ENCODE measurements around the gene ADAMTS7.
"Not testable (repeated sequence)": the region's sequence is repeated elsewhere in the genome, so short reads cannot be mapped to it uniquely, and the experiment has no call there.

ADAMTS7 gene

DNA sequence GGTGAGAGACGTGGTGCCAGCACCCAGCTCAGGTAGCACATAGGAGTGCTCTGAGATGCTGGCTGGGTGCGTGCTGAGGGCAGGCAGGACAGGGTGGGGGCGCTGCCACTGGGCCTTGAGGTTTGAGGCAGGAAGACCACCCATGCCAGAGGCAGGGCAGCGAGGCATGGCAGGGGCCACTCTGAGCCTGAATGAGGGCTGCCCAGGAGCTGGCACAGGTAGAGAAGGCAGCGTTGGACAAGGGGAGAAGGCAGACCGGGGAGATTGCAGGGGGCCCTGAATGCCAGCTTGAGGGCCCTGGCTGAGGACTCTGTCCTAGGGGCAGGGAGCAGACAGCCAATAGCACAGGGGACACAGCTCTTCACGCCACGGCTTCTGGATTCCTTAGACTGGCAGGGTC, 50.2 kb downstream of the ADAMTS7 start:
- Histone ChIP-seq H3K9me3 (ENCODE audit: control insufficient read depth, low read length) (no peaks in the 10 kb centered on the region), H3K27me3 (replicated peaks; ENCODE audit: control insufficient read depth, insufficient read depth, low read length, poor library complexity, severe bottlenecking) (no peaks in the 10 kb centered on the region), H3K4me1 (ENCODE audit: control insufficient read depth, insufficient read depth, low read length, poor library complexity, severe bottlenecking) (peaks cover 18% of the 10 kb centered on the region), H3K4me3 (ENCODE audit: insufficient read depth, low read depth, low read length, poor library complexity, severe bottlenecking) (no peak overlapping the region), H3K27ac (ENCODE audit: insufficient read depth, low read length, poor library complexity, severe bottlenecking) (no peak overlapping the region), H3K36me3 (ENCODE audit: control insufficient read depth, insufficient read depth, low read length) (no peaks in the 10 kb centered on the region)
- no peak for DNase-seq

- H3K9me3 ChIP-seq (ENCODE audit: control insufficient read depth, low read length); H3K27me3 ChIP-seq (replicated peaks; ENCODE audit: control insufficient read depth, insufficient read depth, low read length, poor library complexity, severe bottlenecking); H3K36me3 ChIP-seq (ENCODE audit: control insufficient read depth, insufficient read depth, low read length); DNase-seq; H3K4me3 ChIP-seq (ENCODE audit: insufficient read depth, low read depth, low read length, poor library complexity, severe bottlenecking); H3K27ac ChIP-seq (ENCODE audit: insufficient read depth, low read length, poor library complexity, severe bottlenecking): not testable (repeated sequence)
- H3K4me1 ChIP-seq (ENCODE audit: control insufficient read depth, insufficient read depth, low read length, poor library complexity, severe bottlenecking): peaks cover 18% of the 10 kb centered on the region
Measured at GRCh38 chr15:78760091-78760882, 51.0 kb downstream of the ADAMTS7 start.

GRCh38 chr15:78759361-78759998, 51.8 kb downstream of the ADAMTS7 start:
- H3K4me3 ChIP-seq (ENCODE audit: insufficient read depth, low read depth, low read length, poor library complexity, severe bottlenecking); H3K9me3 ChIP-seq (ENCODE audit: control insufficient read depth, low read length); DNase-seq; H3K27ac ChIP-seq (ENCODE audit: insufficient read depth, low read length, poor library complexity, severe bottlenecking); H3K36me3 ChIP-seq (ENCODE audit: control insufficient read depth, insufficient read depth, low read length); H3K27me3 ChIP-seq (replicated peaks; ENCODE audit: control insufficient read depth, insufficient read depth, low read length, poor library complexity, severe bottlenecking): not testable (repeated sequence)
- H3K4me1 ChIP-seq (ENCODE audit: control insufficient read depth, insufficient read depth, low read length, poor library complexity, severe bottlenecking): peaks cover 18% of the 10 kb centered on the region

DNA sequence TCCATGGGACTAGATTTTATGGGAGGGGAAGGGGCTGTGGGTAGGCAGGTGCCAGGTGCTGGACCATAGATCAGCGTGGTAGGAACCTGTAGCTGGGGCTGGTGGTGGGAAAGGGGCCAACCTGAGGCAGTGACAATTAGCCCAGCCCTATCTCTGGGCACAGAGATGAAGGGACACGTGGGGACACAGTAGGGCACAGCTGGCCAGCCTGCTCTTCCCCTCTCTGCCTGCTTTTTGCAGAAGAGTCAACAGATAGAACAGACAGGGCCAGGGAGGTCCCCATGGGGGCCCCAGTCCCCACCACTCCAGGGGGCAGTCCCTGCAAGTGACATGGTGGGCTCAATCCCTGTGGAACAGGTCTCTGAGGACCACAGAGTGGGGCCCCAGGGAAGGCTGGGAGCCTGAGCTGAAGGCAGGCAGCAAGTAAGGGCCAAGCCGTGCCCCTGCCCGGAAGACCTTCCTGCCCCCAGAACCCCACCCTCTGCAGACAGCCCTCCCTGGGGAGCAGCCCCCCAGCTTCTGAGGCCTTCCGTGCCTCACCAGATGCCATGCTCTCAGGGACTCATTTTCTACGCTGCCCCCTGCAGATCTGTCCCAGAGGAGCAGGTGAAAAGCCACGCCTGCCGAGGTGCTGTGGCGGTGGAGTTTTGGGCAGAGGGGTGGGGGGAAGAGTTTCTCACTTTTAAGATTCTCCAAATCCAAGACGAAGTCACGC, 52.6 kb downstream of the ADAMTS7 start:
- H3K36me3 ChIP-seq (ENCODE audit: control insufficient read depth, insufficient read depth, low read length); H3K27ac ChIP-seq (ENCODE audit: insufficient read depth, low read length, poor library complexity, severe bottlenecking); H3K4me3 ChIP-seq (ENCODE audit: insufficient read depth, low read depth, low read length, poor library complexity, severe bottlenecking); H3K9me3 ChIP-seq (ENCODE audit: control insufficient read depth, low read length); H3K27me3 ChIP-seq (replicated peaks; ENCODE audit: control insufficient read depth, insufficient read depth, low read length, poor library complexity, severe bottlenecking); DNase-seq: not testable (repeated sequence)
- peaks cover 18% of the 10 kb centered on the region for H3K4me1 ChIP-seq (ENCODE audit: control insufficient read depth, insufficient read depth, low read length, poor library complexity, severe bottlenecking)

GRCh38 chr15:78758084-78758483, 53.2 kb downstream of the ADAMTS7 start:
- not testable (repeated sequence) for H3K9me3 ChIP-seq (ENCODE audit: control insufficient read depth, low read length); H3K27ac ChIP-seq (ENCODE audit: insufficient read depth, low read length, poor library complexity, severe bottlenecking)
- H3K4me1 ChIP-seq (ENCODE audit: control insufficient read depth, insufficient read depth, low read length, poor library complexity, severe bottlenecking): peaks cover 18% of the 10 kb centered on the region

DNA sequence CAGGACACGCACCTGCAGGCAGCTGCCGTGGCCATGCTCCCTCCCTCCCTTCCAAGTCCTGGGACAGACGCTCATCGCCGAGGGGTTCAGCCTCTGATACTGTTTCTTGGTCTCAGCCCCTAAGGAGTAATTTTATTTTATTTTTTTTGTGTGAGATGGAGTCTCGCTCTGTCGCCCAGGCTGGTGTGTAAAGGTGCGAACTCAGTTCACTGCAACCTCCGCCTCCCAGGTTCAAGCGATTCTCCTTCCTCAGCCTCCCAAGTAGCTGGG, 53.7 kb downstream of the ADAMTS7 start:
- H3K27ac ChIP-seq (ENCODE audit: insufficient read depth, low read length, poor library complexity, severe bottlenecking): no peak overlapping the region
- H3K4me3 ChIP-seq (ENCODE audit: insufficient read depth, low read depth, low read length, poor library complexity, severe bottlenecking): no peak overlapping the region
- H3K9me3 ChIP-seq (ENCODE audit: control insufficient read depth, low read length): no peaks in the 10 kb centered on the region
- peaks cover 18% of the 10 kb centered on the region for H3K4me1 ChIP-seq (ENCODE audit: control insufficient read depth, insufficient read depth, low read length, poor library complexity, severe bottlenecking)
- H3K27me3 ChIP-seq (replicated peaks; ENCODE audit: control insufficient read depth, insufficient read depth, low read length, poor library complexity, severe bottlenecking): no peaks in the 10 kb centered on the region
- no peaks in the 10 kb centered on the region for H3K36me3 ChIP-seq (ENCODE audit: control insufficient read depth, insufficient read depth, low read length)
- DNase-seq: no peak

More at GRCh38 chr15:78758084-78758483, 53.2 kb downstream of the ADAMTS7 start:
- not testable (repeated sequence) for H3K36me3 ChIP-seq (ENCODE audit: control insufficient read depth, insufficient read depth, low read length); DNase-seq; H3K27me3 ChIP-seq (replicated peaks; ENCODE audit: control insufficient read depth, insufficient read depth, low read length, poor library complexity, severe bottlenecking); H3K4me3 ChIP-seq (ENCODE audit: insufficient read depth, low read depth, low read length, poor library complexity, severe bottlenecking)

DNA sequence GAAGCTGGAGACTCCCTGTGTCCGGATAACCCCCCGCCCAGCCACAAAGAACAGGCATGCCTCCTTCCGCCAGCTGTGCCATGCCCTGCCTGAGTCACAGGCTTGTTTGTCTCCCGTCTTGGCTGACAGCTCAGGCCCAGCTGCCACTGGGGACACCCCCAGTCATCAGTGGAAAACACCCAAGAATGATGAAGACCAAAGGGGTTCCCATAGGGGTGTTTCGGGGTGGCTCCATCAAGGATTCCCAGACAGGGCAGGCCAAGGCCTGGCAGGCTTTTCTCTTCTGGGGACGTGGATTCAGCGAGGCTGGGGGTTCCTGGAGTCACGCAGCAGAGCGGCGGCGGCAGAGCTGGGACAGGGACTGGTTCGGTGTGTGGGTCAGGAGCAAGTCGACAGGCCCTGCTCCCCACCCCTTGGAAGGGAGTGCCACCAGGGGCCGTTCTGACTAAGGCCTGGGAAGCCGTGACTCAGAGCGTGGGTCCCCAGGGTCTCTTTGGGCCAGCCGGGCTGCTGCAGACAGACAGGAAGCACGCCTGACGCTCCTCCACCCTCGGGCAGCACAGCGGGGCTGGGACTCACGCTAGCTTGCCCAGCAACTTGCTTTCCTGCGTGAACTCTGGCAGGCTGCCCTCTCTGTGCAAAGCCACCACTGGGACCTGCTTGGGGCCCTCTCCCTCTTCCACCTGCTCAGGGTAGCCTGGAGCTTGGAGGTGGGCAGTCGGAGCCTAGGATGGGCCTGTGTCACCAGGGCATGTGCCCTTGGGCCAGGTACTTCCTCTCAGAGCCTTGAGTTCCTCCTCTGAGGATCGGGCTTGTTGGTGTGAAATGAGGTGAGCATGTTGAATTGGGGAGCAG, 54.3 kb downstream of the ADAMTS7 start:
- H3K4me1 ChIP-seq (ENCODE audit: control insufficient read depth, insufficient read depth, low read length, poor library complexity, severe bottlenecking): peaks cover 12% of the 10 kb centered on the region
- not testable (repeated sequence) for H3K27ac ChIP-seq (ENCODE audit: insufficient read depth, low read length, poor library complexity, severe bottlenecking)

DNA sequence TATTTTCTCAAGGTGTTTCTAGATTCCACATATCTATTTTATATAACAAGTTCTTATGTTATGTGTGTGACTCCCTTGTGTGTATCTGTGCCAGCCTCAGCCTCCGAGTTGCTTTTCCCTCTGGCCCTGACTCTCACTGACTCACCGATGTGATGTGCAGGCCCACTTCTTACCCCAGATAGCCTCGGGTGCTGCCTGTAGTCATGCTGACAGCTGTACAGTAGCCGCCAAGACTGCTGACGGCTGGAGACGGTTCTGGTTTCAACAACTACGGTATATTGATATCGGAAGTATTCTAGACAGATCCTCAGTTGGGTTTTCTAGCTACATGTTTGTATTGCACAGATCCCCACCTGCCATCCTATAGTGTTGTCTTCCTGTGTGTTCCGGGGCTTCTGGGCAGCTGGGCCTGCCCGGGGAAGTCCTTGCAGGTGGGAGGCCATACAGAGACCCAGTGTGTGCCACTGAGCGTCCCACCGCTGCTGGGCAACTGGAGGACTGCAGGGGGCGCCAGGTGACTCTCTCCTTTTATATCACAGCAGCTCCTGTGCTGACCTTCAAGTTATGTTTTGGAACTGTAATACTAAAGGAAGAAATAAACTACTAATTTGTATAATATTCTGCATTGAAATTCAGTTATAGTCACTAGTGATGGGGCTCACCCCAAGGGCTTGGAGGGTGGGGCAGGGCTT, 55.2 kb downstream of the ADAMTS7 start:
- not testable (repeated sequence) for H3K4me3 ChIP-seq (ENCODE audit: insufficient read depth, low read depth, low read length, poor library complexity, severe bottlenecking); H3K27ac ChIP-seq (ENCODE audit: insufficient read depth, low read length, poor library complexity, severe bottlenecking); H3K36me3 ChIP-seq (ENCODE audit: control insufficient read depth, insufficient read depth, low read length); DNase-seq; H3K4me1 ChIP-seq (ENCODE audit: control insufficient read depth, insufficient read depth, low read length, poor library complexity, severe bottlenecking); H3K9me3 ChIP-seq (ENCODE audit: control insufficient read depth, low read length); H3K27me3 ChIP-seq (replicated peaks; ENCODE audit: control insufficient read depth, insufficient read depth, low read length, poor library complexity, severe bottlenecking)

More for the DNA sequence above, 54.3 kb downstream of the ADAMTS7 start:
- not testable (repeated sequence) for DNase-seq; H3K27me3 ChIP-seq (replicated peaks; ENCODE audit: control insufficient read depth, insufficient read depth, low read length, poor library complexity, severe bottlenecking); H3K9me3 ChIP-seq (ENCODE audit: control insufficient read depth, low read length); H3K36me3 ChIP-seq (ENCODE audit: control insufficient read depth, insufficient read depth, low read length); H3K4me3 ChIP-seq (ENCODE audit: insufficient read depth, low read depth, low read length, poor library complexity, severe bottlenecking)

DNA sequence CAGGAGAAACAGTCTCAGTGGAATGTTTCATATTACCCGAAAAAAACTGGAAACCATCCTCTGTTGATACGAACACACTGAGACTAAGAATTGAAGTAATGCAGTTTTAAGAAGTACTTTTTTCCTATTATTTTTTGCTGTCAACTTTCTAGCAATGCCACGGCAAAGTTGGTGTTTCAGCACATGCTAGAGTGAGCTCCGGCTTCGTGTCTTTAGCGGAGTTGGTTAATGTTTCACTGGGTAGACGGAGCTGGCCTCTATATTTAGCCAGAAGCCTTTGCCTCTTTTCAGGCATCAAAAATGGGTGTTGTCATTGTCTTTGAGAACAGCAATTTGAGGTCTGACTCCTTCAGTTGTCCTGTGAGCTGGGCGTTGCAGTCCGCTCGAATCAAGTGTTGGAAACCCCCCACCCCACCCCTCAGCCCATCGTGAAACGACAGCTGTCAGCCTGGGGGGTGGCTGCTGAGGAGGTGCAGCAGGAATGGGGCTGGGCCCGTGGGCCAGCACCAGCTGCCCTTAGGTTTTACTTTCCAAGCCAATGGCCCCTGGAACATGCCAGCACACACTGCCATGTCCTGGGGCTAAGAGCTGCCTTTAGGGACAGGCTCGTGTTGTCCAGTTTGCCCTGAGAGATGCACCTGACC, 56.5 kb downstream of the ADAMTS7 start:
- not testable (repeated sequence) for DNase-seq

More for the DNA sequence above, 56.5 kb downstream of the ADAMTS7 start:
- H3K4me3 ChIP-seq (ENCODE audit: insufficient read depth, low read depth, low read length, poor library complexity, severe bottlenecking); H3K4me1 ChIP-seq (ENCODE audit: control insufficient read depth, insufficient read depth, low read length, poor library complexity, severe bottlenecking); H3K27ac ChIP-seq (ENCODE audit: insufficient read depth, low read length, poor library complexity, severe bottlenecking); H3K36me3 ChIP-seq (ENCODE audit: control insufficient read depth, insufficient read depth, low read length); H3K27me3 ChIP-seq (replicated peaks; ENCODE audit: control insufficient read depth, insufficient read depth, low read length, poor library complexity, severe bottlenecking); H3K9me3 ChIP-seq (ENCODE audit: control insufficient read depth, low read length): not testable (repeated sequence)
